ENCODE results near the gene DLGAP1. TPM values are rescaled to one million over a fixed set of nuclear protein-coding genes. Genes with fewer than 3 reads are reported as not detected.

The DLGAP1 gene
- total RNA-seq, 1 donor from 2014 or later: 3.7 TPM

DNA sequence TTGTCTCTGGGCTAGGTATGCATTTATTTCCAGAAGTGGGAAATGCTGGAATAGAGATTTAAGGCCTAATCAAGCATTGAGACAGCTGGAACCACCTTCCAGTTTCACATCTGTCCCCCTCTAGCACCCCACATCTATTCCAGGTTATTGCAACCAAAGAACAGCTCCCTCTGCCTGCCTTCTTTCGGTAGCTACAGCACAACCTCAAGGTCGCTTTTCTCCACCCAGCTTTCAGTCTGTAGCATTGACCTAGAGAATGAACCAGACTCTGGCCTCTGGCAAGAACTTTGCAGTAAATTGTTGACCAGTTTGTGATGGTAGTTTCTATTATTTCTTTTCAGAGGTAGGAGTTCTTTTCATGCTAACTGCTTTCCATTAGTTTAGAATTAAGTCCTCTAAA lies 484.2 kb downstream of the DLGAP1 start:
- peaks cover 10% of the 10 kb centered on the region for H3K4me1 Mint-ChIP-seq (ENCODE audit: unreplicated experiment)
- H3K27ac Mint-ChIP-seq: no peak overlapping the region
- no peaks in the 10 kb centered on the region for H3K9me3 Mint-ChIP-seq
- TF ChIP-seq CTCF (conservative IDR thresholded peaks at IDR 0.05): no peak
- no peaks in the 10 kb centered on the region for H3K36me3 Mint-ChIP-seq
- H3K4me3 Mint-ChIP-seq: no peak overlapping the region
- H3K27me3 Mint-ChIP-seq: no peaks in the 10 kb centered on the region
- DNase-seq (ENCODE audit: extremely low spot score, unreplicated experiment): no peak

- H3K4me1 Mint-ChIP-seq (ENCODE audit: unreplicated experiment): peaks cover 4% of the 10 kb centered on the region
- H3K27me3 Mint-ChIP-seq: no peaks in the 10 kb centered on the region
- DNase-seq (ENCODE audit: extremely low spot score, unreplicated experiment): no peak
- TF ChIP-seq CTCF (conservative IDR thresholded peaks at IDR 0.05): no peak
- H3K4me3 Mint-ChIP-seq: no peak overlapping the region
- no peak overlapping the region for H3K27ac Mint-ChIP-seq
- no peaks in the 10 kb centered on the region for H3K9me3 Mint-ChIP-seq
- H3K36me3 Mint-ChIP-seq: no peaks in the 10 kb centered on the region
Observed at GRCh38 chr18:3967359-3968180, 487.5 kb downstream of the DLGAP1 start.

GRCh38 chr18:3966642-3967358 lies 488.3 kb downstream of the DLGAP1 start:
- no peak overlapping the region for H3K4me3 Mint-ChIP-seq
- no peaks in the 10 kb centered on the region for H3K9me3 Mint-ChIP-seq
- DNase-seq (ENCODE audit: extremely low spot score, unreplicated experiment): no peak

DNA sequence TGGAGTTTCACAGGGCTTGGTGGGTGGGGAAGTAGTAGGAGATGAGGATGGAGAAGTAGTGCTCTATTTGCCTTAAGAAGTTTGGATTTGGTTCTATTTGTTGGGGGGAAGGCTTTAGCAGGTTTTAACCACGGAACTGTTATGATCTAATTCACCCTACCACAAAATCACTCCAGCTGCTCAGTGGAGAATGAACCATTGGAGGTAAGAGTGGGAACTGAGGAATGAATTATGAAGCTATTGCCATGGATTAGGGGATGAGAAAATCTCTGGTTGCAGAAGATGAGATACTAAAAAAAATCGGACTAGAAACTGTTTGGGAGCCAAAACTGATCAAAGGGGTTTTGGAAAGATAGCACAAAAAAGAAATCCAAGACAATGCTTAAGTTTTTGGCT lies 488.9 kb downstream of the DLGAP1 start:
- no peaks in the 10 kb centered on the region for H3K27me3 Mint-ChIP-seq
- no peak for TF ChIP-seq CTCF (conservative IDR thresholded peaks at IDR 0.05)
- H3K4me1 Mint-ChIP-seq (ENCODE audit: unreplicated experiment): peaks cover 4% of the 10 kb centered on the region
- no peak overlapping the region for H3K27ac Mint-ChIP-seq
- DNase-seq (ENCODE audit: extremely low spot score, unreplicated experiment): no peak
- H3K9me3 Mint-ChIP-seq: no peaks in the 10 kb centered on the region
- no peak overlapping the region for H3K4me3 Mint-ChIP-seq
- no peaks in the 10 kb centered on the region for H3K36me3 Mint-ChIP-seq

More at GRCh38 chr18:3966642-3967358, 488.3 kb downstream of the DLGAP1 start:
- Mint-ChIP-seq H3K27me3 (no peaks in the 10 kb centered on the region), H3K27ac (no peak overlapping the region), H3K4me1 (ENCODE audit: unreplicated experiment) (peaks cover 4% of the 10 kb centered on the region), H3K36me3 (no peaks in the 10 kb centered on the region)
- no peak for TF ChIP-seq CTCF (conservative IDR thresholded peaks at IDR 0.05)

- no peak overlapping the region for H3K27ac Mint-ChIP-seq
- no peaks in the 10 kb centered on the region for H3K36me3 Mint-ChIP-seq
- TF ChIP-seq CTCF (conservative IDR thresholded peaks at IDR 0.05): no peak
- no peaks in the 10 kb centered on the region for H3K4me1 Mint-ChIP-seq (ENCODE audit: unreplicated experiment)
- no peak overlapping the region for H3K4me3 Mint-ChIP-seq
- no peaks in the 10 kb centered on the region for H3K9me3 Mint-ChIP-seq
- H3K27me3 Mint-ChIP-seq: no peaks in the 10 kb centered on the region
- no peak for DNase-seq (ENCODE audit: extremely low spot score, unreplicated experiment)
Observed at GRCh38 chr18:3960977-3961376, 494.1 kb downstream of the DLGAP1 start.

Data from type B pancreatic cell (in vitro differentiated cells).